Stimulated activated CD4-positive, alpha-beta T cell treated with anti-CD3 and anti-CD28 coated beads, Interleukin-15, amount 100 ng/mL, for 1 hour (primary cell): Measurements from ENCODE around the gene GUCY2F.

Experiments used
- DNase-seq, 2 donors: peaks; one replicate each; pipeline ENCODE4 v3.0.0-alpha.2; 2020; ENCODE audit warnings: low read depth in 1 of 2, low spot score in 1 of 2

The GUCY2F gene

GRCh38 chrX:109481986-109482385, at the start of gene GUCY2F:
Gene GUCY2F, minus strand, starts transcription at chrX:109482086. Its CDS starts 6,150 bp downstream, at chrX:109475936.
- no peak for DNase-seq

- DNase-seq, result no peak
These were observed 37.1 kb upstream of the GUCY2F start for GRCh38 chrX:109519001-109519400.

DNA sequence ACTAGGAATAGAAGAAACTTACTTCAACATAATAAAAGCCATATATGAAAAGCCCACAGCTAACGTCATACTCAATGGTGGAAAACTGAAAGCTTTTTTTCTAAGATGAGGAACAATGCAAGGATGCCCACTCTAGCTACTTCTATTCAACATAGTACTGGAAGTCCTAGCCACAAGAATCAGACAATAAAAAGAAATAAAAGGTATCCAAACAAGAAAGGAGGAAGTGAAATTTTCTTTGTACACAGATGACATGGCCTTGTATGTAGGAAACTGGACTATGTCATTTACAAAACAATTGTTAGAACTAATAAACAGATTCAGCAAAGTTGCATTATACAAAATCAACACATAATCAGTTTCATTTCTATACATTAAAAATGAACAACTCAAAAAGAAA, 29.2 kb upstream of the GUCY2F start:
- no peak for DNase-seq

- DNase-seq, result no peak
These were observed 27.0 kb upstream of the GUCY2F start for GRCh38 chrX:109508915-109509314.

DNA sequence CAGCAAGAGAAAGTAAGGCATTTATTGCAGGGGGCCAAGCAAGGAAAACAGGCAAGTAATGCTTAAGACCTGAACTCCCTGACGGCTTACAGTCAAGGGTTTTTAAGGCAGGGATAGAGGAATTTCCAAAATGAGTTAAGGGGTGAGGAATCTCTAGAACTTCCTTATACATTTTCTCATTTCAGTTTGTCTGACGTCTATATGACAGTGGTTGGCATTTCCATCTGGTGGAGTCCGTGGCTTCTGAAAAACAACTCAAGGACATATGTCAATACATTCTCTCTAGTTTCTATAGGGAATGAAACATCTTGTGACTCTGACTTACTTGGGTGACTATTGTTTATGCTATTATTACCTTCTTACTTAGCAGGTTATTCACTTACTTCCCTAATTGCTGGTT, 19.3 kb upstream of the GUCY2F start:
- DNase-seq, result no peak

GRCh38 chrX:109498434-109498833, 16.5 kb upstream of the GUCY2F start:
- no peak for DNase-seq

DNA sequence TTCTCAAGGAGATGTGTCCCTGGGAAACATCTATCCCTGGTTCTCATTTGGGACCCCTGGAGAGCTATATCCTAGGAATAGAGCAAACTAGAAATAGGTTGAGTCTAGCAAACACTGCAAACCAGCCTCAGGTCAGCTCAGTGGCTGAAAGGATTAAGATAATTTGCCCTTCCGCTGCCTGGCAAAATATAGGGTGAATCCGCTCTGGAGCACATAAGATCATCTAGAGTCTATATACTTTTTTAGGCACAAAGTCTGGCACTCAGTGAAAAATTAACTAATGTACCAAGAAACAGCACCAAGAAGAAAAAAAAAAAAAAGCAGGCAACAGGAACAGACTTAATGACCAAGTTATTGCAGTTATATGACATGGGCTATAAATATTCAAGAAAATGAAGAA, 7.3 kb upstream of the GUCY2F start:
- no peak for DNase-seq

GRCh38 chrX:109487640-109488039, 5.8 kb upstream of the GUCY2F start:
- no peak for DNase-seq

DNA sequence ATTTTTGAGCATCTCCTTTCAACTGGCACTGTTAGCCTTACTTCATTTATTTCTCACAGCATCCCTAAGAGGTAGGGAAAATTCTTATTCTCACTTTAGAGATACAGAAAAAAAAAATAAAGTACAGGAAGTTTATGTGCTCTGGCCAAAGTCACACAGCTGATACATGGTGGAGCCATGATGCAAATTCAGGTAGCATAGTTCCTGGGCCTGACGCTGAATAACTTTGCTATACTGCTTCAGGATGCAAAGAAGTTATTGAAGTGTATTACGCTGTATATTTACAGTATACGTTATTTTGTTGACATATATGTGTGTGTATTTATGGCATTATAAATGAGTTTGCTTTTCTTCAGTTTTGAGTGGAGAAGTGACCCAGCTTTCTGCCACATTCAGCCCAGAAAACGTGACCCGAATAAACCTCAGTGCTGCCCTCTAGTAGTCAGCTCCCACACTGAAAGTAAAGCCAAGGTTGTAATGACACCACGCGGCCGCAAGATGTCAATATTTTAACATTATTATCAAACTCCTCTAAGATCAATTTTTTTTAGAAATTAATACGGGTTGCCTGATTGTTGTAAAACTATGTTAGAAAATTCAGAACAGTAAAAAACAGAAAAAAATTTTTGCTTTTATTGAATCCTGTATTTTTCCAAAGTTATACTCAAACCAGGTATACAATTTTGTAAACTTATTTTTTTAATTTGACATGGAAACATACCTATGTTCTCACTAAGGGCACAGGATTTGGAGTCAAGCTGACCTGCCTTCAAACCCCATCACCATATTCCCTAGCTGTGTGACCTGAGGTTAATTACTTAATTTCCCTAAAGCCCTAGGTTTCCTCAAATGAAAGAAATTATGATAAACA, 3.8 kb upstream of the GUCY2F start:
- DNase-seq, result peak; percentile 2 to 8

GRCh38 chrX:109484886-109485285, 3.0 kb upstream of the GUCY2F start:
- DNase-seq, result no peak

GRCh38 chrX:109475174-109475891, 6.6 kb downstream of the GUCY2F start:
- DNase-seq, result no peak

GRCh38 chrX:109472939-109473735, 8.7 kb downstream of the GUCY2F start:
- no peak for DNase-seq

DNA sequence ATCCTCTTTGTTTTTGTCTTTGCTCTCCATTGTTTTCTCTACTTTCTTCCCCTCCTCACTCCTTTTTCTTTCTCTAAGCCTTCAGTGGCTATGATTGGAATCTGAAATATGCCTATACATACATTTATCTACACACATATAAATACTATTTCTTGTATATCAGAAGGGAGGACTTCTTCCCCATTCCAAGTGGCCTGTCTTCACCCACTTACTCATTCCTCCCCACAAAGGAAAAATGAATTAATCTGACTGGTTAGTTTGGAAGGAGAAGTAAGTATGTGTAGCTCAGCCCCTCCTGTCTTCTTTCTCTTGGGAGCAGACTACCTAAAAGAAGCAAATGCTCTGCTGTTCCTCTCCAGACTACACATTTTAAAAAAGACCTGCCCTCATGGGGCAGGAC, 17.7 kb downstream of the GUCY2F start:
- DNase-seq, result no peak

DNA sequence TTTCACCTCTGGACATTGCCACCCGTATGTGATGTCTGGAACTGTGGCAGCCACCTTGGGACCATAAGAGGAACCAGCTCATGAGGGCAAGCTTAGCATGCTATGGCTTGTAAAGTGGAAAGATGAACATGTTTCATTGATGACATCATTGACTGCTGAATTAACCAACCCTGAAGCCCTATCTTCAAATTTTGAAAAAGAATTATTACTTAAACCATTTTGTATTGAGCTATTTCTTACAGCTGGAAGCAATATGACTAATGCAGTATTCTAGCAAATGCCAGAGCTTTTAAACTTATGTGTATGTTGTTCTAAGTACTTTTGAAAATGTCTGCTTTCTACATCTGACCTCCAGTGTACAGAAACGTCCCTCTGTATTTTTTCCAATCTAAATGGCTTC, 18.1 kb downstream of the GUCY2F start:
- no peak for DNase-seq

- no peak for DNase-seq
These were observed 33.5 kb downstream of the GUCY2F start for GRCh38 chrX:109448282-109448938.

DNA sequence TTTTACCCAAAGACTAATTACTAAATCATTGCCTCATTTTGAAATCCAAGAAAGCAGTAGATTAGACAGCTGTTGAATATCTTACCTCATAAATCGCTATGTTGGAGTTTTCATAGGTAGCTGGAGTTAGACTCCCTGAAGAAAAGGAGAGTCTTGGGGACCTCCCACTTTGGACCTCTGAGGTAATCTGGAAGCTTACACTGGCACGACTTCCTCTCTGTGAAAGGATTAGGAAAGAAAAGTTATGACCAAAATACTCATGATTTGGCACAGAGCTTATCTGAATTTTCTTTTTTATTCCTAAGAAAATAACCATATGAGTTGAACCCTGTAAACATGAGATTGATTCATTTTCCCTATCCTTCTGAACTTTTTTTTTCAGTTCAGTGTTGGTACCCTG, 40.6 kb downstream of the GUCY2F start:
- DNase-seq, result no peak

DNA sequence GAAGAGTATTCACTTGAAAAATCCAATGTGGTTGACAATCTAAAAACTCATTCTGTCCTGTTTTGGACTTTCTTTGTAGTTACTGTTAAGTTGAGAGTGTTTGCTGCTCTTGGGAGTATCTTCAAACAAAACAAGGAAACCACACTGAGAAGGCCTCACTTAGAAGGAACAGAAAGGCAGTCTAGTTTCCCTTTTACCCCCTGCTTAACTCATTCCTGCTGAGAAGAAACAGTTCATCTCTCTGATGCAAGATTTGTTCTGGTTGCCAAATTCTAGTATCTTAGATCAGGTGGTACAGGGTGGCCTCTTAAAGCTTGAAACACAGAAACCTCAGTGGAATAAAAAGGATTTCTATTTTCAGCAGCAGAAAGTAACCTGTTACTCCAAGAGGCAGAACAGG, 41.4 kb downstream of the GUCY2F start:
- no peak for DNase-seq

DNA sequence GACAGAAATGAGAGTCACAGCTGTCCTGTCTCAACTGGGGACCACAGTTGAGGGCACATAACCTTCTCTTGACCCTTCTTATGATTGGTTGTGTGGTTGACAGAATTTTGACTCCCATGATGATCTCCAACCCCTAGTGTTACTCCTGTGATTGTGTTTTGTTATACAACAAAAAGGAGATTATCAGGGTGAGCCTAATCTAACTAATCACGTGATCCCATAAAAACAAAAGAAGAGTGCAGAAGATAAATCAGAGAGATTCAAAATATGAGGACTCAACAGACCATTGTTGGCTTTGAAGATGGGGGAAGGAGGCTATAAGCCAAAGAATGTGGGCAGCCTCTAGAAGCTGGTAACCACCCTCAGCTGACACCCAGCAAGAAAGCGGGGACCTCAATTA, 72.7 kb downstream of the GUCY2F start:
- DNase-seq, result no peak

- DNase-seq, result no peak
These were observed 78.0 kb downstream of the GUCY2F start for GRCh38 chrX:109403922-109404321.

GRCh38 chrX:109399831-109400230, 82.1 kb downstream of the GUCY2F start:
- DNase-seq, result no peak

DNA sequence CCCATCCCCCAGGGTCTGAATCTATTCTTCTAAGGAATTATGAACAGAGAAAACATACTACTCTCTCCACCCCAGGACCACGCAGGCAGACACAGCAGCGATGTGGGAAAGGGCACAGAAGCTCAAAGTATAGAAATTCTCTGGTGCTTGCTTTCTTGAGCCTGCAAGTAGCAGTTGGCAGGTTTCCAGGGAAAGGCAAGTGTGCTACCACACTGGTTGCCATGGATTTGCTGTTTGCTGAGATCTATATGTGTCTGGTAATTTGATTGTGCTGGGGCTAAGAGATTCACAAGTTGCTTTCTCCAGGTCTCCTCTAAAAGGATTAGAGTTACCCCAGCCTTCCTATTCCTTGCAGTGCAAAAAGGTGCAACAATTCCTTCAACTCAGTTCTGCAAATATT, 83.1 kb downstream of the GUCY2F start:
- no peak for DNase-seq
